GM13976 (cell line): ENCODE measurements around the gene ARHGAP26.

ENCODE experiments used
- DNase-seq: peaks from one replicate; pipeline ENCODE4 v3.0.0; 2012; ENCODE audit warnings: low spot score
- in situ Hi-C: fragments of 300-500 bp; cut with MboI; formaldehyde crosslinking; loops from one replicate; pipeline ENCODE4 v1.12.0; 2022; ENCODE audit warnings: low sequenced_read_pairs, mixed read lengths, inconsistent platforms; ENCODE audit not compliant: unreplicated experiment
- TF ChIP-seq, protein P1 (sequence below): IDR thresholded peaks from 2 replicates; pipeline ENCODE4 v1.5.1; 2012; ENCODE audit warnings: borderline replicate concordance, mild to moderate bottlenecking; ENCODE audit not compliant: insufficient read depth; ENCODE audit errors: extremely low read depth, missing control alignments, control extremely low read depth

ARHGAP26 gene

DNA sequence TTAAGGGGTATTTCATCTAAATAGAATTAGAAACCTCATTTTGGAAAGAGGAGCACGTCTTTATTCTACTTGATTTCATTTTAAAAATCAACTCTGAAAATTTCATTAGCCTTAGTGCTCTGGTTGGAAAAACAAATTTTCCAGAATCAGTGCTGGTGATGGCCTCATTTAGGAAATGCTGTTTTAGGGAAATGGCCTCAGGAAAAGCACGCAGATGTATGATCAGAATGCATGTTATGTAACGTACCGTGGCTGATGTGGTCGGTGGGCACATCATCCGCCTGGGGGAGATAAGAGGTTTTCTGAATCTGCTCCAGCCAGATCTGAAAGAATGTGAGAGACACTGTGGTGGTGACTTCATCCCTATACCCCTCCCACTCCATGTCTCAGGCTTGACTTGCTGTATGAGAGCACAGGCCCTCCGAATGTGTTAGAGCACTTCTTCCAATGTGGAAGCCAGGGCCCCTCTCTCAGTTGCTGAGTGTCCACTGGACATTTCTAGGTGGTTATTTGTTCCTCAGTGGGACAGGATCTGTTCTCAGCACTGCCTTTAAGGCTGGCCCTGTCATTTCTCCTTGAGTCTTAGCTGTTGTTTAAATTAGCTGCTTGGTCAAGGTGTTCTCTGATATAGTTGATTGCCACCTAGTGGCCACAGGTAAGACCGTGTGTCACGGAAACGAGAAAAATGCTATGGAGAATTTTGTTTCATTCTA lies 96.5 kb downstream of the ARHGAP26 start:
- DNase-seq = peak; percentile 74
- TF ChIP-seq, protein P1, sequence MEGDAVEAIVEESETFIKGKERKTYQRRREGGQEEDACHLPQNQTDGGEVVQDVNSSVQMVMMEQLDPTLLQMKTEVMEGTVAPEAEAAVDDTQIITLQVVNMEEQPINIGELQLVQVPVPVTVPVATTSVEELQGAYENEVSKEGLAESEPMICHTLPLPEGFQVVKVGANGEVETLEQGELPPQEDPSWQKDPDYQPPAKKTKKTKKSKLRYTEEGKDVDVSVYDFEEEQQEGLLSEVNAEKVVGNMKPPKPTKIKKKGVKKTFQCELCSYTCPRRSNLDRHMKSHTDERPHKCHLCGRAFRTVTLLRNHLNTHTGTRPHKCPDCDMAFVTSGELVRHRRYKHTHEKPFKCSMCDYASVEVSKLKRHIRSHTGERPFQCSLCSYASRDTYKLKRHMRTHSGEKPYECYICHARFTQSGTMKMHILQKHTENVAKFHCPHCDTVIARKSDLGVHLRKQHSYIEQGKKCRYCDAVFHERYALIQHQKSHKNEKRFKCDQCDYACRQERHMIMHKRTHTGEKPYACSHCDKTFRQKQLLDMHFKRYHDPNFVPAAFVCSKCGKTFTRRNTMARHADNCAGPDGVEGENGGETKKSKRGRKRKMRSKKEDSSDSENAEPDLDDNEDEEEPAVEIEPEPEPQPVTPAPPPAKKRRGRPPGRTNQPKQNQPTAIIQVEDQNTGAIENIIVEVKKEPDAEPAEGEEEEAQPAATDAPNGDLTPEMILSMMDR = peak; percentile 74
- in situ Hi-C loops = no loop called here

DNA sequence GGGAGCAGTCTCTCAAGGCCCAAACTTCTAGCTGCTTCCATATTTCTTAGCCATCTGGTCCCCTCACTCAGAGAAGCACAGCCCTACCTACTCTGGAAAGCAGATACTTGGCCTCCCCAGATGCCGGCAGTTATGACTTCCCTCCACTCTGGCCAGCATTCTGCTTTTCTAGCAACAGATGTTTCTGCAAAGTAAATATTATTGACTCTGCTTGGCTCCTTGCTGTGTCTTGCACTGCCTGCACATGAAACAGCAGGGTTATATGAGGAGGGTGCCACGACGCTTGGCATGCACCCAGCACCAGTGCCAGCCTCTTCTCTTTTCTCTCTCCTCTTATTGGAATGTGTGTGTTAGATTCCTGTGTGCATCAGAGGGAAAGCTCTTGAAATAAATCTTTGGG lies 99.7 kb downstream of the ARHGAP26 start:
- TF ChIP-seq, protein P1 = no peak
- in situ Hi-C loops = loop anchor here (10.0 kb wide), 1 partner anchor 145 kb away; no protein-coding TSS in a partner anchor
- no peak for DNase-seq

DNA sequence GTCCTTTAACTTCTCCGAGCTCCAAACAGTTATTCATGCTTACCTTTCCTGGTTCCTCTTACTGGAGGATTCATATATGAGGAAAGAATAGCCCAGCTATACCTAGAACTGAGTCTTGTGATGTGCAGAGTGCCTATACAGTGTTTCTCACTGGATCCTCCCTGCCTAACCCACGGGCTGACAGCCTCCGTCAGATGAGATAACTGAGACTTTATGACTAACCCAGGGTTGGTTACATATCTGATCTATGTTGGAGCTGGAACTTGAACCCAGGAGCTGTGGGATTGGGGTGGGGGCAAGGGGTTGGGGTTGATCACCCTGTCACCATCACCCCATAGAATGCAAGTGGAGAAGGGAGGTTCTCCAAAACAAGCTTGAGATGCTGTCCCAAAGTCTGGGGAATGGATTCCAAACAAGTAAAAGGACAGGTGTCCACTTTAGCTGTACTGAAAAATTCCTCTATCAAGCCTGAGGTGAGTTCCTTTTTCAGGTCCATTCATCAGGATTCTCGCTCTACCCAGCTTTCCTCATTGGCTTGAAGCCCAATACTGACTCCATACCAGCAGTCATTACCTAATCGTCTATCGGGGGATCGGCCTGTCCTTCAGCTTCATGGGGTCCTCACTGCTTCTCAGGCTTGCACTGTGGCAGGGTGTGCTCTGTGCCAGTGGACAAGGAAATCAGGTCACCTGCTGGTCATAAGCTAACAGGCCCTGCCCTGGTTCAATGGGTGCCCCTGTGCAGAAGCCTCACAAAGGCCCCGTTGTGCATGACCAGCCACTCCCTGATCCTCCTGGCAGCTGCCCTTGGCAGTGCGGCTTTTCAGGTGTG lies 100.6 kb downstream of the ARHGAP26 start:
- in situ Hi-C loops = loop anchor here (10.0 kb wide), 1 partner anchor 146 kb away; no protein-coding TSS in a partner anchor
- no peak for DNase-seq
- TF ChIP-seq, protein P1 = no peak

DNA sequence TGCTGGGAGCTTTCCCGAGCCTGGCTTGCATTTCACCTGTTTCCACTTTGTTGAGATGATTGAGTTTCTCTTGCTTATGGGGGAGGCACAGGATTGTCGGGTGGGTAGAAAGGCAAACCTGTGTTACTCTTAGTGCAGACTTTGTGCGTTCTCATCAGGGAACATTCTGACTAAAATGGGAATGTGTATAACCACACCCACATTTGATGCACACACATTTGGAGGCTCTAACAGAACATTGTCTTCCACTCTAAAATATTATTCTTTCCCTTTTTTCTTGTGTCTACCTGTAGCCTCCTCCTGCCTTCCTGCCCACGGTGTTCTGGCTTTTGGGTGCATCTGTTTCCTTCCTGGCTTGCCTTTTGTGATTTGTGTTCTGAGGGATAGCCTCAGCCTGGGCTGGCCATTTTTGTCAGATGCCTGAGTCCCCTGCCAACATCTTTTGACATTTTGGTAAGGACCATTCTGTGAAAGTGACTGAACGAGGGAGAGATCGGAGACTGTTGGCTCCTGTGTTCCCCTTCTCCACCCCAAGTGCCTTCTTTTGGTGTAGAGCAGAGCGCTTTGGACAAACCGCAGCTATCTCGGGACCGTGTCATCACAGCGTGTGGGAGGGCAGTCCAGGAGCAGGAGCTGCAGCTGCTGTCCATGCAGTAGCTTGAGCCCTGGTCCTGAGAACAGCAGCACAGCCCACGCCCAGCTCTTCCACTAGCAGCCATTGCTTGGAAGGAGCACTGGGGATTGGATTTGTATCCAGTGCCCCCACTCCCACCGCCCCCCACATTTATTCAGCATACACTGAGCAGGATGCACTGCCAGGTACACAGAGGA lies 101.4 kb downstream of the ARHGAP26 start:
- DNase-seq = no peak
- TF ChIP-seq, protein P1 = no peak
- in situ Hi-C loops = loop anchor here (10.0 kb wide), 1 partner anchor 147 kb away; no protein-coding TSS in a partner anchor

DNA sequence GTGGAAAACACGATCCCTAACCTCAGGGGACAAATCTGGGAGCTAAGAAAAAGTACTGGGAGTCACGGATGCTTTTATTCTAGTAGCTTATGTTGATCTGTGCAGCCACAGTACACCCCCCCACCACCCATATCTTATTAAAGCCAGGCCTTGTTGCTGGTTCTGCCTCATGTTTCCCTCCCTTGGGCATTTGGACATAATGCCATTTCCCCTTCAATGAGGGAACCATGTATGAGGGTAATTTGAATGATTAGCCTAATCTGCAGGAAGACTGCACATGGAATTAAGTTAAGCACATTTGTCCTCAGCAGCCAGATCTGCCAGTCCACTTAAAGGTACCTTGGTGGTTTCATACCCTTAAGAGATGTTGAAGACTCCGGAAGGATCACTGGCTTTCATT lies 102.0 kb downstream of the ARHGAP26 start:
- TF ChIP-seq, protein P1 = no peak
- DNase-seq = no peak
- in situ Hi-C loops = loop anchor here (10.0 kb wide), 1 partner anchor 147 kb away; no protein-coding TSS in a partner anchor

DNA sequence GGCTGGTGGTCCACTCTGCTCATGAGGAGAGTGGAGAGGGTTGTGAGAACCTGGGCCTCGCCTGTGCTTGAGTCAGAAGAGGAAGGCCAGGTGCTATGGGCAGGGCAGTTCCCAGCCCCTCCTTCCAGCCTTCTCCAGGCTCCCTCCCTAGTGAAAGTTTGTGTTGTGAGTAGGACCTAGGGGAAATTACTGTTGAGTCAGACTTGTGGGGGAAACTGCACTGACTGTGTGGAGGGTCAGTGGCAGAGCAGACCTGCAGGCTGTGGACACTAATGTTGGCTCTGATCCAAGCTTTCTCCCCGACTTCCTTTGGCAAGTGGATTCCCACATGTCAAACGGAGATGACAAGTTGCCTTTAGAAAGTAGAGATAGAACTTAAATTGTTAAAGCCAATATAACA lies 102.6 kb downstream of the ARHGAP26 start:
- in situ Hi-C loops = loop anchor here (10.0 kb wide), 1 partner anchor 148 kb away; no protein-coding TSS in a partner anchor
- TF ChIP-seq, protein P1 = no peak
- DNase-seq = no peak
